CD4-positive, alpha-beta T cell (primary cell): ENCODE measurements around the gene MANSC4. TPM values are rescaled to one million over a fixed set of nuclear protein-coding genes. Genes with fewer than 3 reads are reported as not detected.

Source experiments
- ATAC-seq: fragments of 200-7000 bp; cut with Tn5 transposase; one replicate; pipeline ENCODE4 v1.10.0; 2022; ENCODE audit warnings: mild to moderate bottlenecking; ENCODE audit not compliant: poor library complexity
- CTCF ChIA-PET: fragments of 350-600 bp; sonication (Branson Sonifier 250); formaldehyde crosslinking; loops from one replicate; lab custom pipeline; 2021; ENCODE audit warnings: antibody characterized with exemption, inconsistent platforms; lab: Charles Lee
- POLR2A ChIA-PET: fragments of 350-600 bp; sonication (Branson Sonifier 250); formaldehyde crosslinking; loops from one replicate; lab custom pipeline; 2021; ENCODE audit warnings: antibody characterized with exemption, inconsistent platforms; lab: Charles Lee
- DNase-seq, 14 experiments: peaks; one replicate each; pipeline ENCODE4 v3.0.0-alpha.2; 2013 to 2020; ENCODE audit warnings: mixed read lengths in 2 of 14
- H3K27ac ChIP-seq, 2 donors: one replicate each; pipeline versions ENCODE4 v1.5.1 to v1.7.0; 2013; ENCODE audit warnings: low read length in 2 of 2, low read depth in 1 of 2, mild to moderate bottlenecking in 1 of 2
- H3K27me3 ChIP-seq, 2 experiments: 1 replicate in 1 of 2; 2 replicates in 1 of 2; pipeline versions ENCODE4 v1.6.1 to v1.7.0; 2013; ENCODE audit warnings: low read length in 2 of 2, control low read depth in 1 of 2, mild to moderate bottlenecking in 1 of 2, moderate library complexity in 1 of 2; ENCODE audit not compliant: insufficient read depth in 2 of 2, control insufficient read depth in 1 of 2
- H3K36me3 ChIP-seq: one replicate; pipeline ENCODE4 v1.6.1; 2013; ENCODE audit warnings: low read length, control low read depth; ENCODE audit not compliant: insufficient read depth
- H3K4me1 ChIP-seq: one replicate; pipeline ENCODE4 v1.6.1; 2013; ENCODE audit warnings: low read length, control low read depth; ENCODE audit not compliant: insufficient read depth
- H3K4me3 ChIP-seq: one replicate; pipeline ENCODE4 v1.5.1; 2013; ENCODE audit warnings: mild to moderate bottlenecking, low read length, moderate library complexity
- H3K9me3 ChIP-seq, 2 experiments: 1 replicate in 1 of 2; 2 replicates in 1 of 2; pipeline versions ENCODE4 v1.6.1 to v1.7.0; 2013; ENCODE audit warnings: low read length in 2 of 2, mild to moderate bottlenecking in 2 of 2, control low read depth in 1 of 2, moderate library complexity in 1 of 2; ENCODE audit not compliant: control insufficient read depth in 1 of 2, insufficient read depth in 1 of 2
- H3K27ac Mint-ChIP-seq: one replicate; pipeline ENCODE4 v1.8.0; 2020; ENCODE audit warnings: mixed read lengths
- H3K27me3 Mint-ChIP-seq: one replicate; pipeline ENCODE4 v1.8.0; 2021; ENCODE audit warnings: mixed read lengths
- H3K36me3 Mint-ChIP-seq: one replicate; pipeline ENCODE4 v1.8.0; 2021; ENCODE audit warnings: low read depth, mixed read lengths
- H3K4me1 Mint-ChIP-seq: one replicate; pipeline ENCODE4 v1.8.0; 2021; ENCODE audit warnings: low read depth, mixed read lengths
- H3K4me3 Mint-ChIP-seq: one replicate; pipeline ENCODE4 v1.8.0; 2020; ENCODE audit warnings: mild to moderate bottlenecking, mixed read lengths
- H3K9me3 Mint-ChIP-seq: one replicate; pipeline ENCODE4 v1.8.0; 2020; ENCODE audit warnings: mixed read lengths
- intact Hi-C, 2 experiments: fragments of 100-400 bp; cut with DNase I in 1 of 2; cut with micrococcal nuclease in 1 of 2; formaldehyde crosslinking; loops; one replicate each; pipeline versions ENCODE4 v1.15.1 to v1.9.0; 2023 to 2025; cut with DNase I, micrococcal nuclease
- total RNA-seq, 174 experiments: library from RNA in 2 of 174; stranded (reverse) in 2 of 174; gene quantifications; one replicate each; pipeline ENCODE4 v1.2.3 and lab custom pipeline; 2021 to 2026
- TF ChIP-seq, protein P1 (sequence below): fragments of 200-600 bp; IDR thresholded peaks from one replicate; pipeline ENCODE4 v1.8.0; 2022; ENCODE audit warnings: antibody characterized with exemption, mild to moderate bottlenecking

Gene MANSC4
- total RNA-seq, 2 experiments from 2014 or later: not detected

DNA sequence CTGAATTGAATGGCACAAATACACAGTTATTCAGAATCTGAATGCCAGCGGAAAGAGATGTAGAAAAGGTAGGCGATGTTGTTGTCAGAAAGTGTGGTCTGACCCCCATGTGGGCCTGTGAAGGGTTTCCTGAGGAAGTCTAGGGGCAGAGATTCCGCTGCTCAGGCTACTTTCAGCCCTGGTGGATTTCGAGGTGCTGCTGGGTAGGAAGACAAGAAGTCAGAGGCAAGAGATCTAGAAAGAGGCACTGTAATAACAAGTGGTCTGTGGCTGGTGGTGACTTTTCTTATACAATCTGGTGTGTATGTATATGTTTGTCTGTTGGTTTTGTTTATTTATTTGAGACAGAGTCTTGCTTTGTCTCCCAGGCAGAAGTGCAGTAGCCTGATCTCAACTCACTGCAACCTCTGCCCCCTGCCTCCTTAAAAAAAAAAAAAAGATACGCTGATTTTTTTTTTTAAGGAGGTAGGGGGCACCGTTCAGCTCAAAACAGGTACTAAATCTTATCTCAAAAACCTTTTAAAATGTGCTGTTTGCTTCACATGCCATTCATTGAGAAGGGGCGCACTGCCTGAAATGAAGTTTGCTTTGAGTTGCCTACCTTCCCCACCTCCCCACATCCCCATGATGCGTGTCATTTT, 27.1 kb upstream of the MANSC4 start:
- ChIA-PET POLR2A (interaction anchor here (1.0 kb wide), 1 partner anchor 27 kb away, joined by 4 read pairs; no protein-coding TSS in a partner anchor), CTCF (interaction anchor here (1.9 kb wide), 1 partner anchor 14 kb away, joined by 6 read pairs; no protein-coding TSS in a partner anchor)
- TF ChIP-seq, protein P1, sequence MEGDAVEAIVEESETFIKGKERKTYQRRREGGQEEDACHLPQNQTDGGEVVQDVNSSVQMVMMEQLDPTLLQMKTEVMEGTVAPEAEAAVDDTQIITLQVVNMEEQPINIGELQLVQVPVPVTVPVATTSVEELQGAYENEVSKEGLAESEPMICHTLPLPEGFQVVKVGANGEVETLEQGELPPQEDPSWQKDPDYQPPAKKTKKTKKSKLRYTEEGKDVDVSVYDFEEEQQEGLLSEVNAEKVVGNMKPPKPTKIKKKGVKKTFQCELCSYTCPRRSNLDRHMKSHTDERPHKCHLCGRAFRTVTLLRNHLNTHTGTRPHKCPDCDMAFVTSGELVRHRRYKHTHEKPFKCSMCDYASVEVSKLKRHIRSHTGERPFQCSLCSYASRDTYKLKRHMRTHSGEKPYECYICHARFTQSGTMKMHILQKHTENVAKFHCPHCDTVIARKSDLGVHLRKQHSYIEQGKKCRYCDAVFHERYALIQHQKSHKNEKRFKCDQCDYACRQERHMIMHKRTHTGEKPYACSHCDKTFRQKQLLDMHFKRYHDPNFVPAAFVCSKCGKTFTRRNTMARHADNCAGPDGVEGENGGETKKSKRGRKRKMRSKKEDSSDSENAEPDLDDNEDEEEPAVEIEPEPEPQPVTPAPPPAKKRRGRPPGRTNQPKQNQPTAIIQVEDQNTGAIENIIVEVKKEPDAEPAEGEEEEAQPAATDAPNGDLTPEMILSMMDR: no peak
- Histone ChIP-seq H3K27ac (peak overlapping the region in 1 of 2 donors; percentile 13), H3K4me1 (no peaks in the 10 kb centered on the region), H3K9me3 (no peaks in the 10 kb centered on the region), H3K36me3 (no peaks in the 10 kb centered on the region), H3K4me3 (peak overlapping the region; percentile 11), H3K27me3 (no peaks in the 10 kb centered on the region)
- peak; percentile 73 for ATAC-seq
- Mint-ChIP-seq H3K27ac (peak overlapping the region; percentile 61), H3K4me3 (peak overlapping the region; percentile 65), H3K27me3 (no peaks in the 10 kb centered on the region), H3K4me1 (peaks cover 33% of the 10 kb centered on the region), H3K9me3 (no peaks in the 10 kb centered on the region), H3K36me3 (no peaks in the 10 kb centered on the region)
- intact Hi-C loops: no loop called here
- peak in 10 of 14 experiments; percentile 6 to 39 (median 18) for DNase-seq

DNA sequence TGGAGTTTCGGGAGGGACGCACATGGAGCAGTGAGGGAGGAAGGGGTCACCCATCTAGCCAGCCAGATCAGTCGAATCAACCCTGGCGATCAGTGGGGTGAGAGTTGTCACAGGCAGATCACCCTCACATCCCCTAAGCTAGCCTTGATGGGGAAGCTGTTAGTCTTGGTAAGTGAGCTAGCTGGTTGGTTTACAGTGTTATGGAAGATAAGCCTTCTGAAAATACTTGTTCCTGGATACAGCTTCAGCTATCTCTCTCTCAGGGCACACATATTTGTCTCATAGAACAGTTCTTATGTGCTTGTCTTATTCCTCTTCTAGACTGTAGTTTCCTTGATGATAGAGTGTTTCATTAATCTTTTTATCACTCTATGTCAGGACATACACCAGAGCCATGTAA, 26.2 kb upstream of the MANSC4 start:
- peaks cover 42% of the 10 kb centered on the region for H3K4me1 Mint-ChIP-seq
- H3K27me3 ChIP-seq: no peaks in the 10 kb centered on the region
- no peaks in the 10 kb centered on the region for H3K36me3 Mint-ChIP-seq
- peak overlapping the region; percentile 40 for H3K4me3 Mint-ChIP-seq
- TF ChIP-seq, protein P1: no peak
- no peaks in the 10 kb centered on the region for H3K36me3 ChIP-seq
- no peak for ATAC-seq
- intact Hi-C loops: no loop called here
- H3K27me3 Mint-ChIP-seq: no peaks in the 10 kb centered on the region
- no peaks in the 10 kb centered on the region for H3K9me3 ChIP-seq
- no peaks in the 10 kb centered on the region for H3K9me3 Mint-ChIP-seq
- DNase-seq: no peak
- no peak overlapping the region for H3K4me3 ChIP-seq
- no peak overlapping the region for H3K27ac ChIP-seq
- peak overlapping the region; percentile 61 for H3K27ac Mint-ChIP-seq
- POLR2A ChIA-PET: interaction anchor here (0.9 to 1.7 kb wide), 2 partner anchors 16 to 26 kb away, joined by 4 to 6 read pairs; partner anchors contain the start of genes KLHL42 and MANSC4
- H3K4me1 ChIP-seq: no peaks in the 10 kb centered on the region
- CTCF ChIA-PET: interaction anchor here (0.7 kb wide), 1 partner anchor 19 kb away, joined by 3 read pairs; no protein-coding TSS in a partner anchor

DNA sequence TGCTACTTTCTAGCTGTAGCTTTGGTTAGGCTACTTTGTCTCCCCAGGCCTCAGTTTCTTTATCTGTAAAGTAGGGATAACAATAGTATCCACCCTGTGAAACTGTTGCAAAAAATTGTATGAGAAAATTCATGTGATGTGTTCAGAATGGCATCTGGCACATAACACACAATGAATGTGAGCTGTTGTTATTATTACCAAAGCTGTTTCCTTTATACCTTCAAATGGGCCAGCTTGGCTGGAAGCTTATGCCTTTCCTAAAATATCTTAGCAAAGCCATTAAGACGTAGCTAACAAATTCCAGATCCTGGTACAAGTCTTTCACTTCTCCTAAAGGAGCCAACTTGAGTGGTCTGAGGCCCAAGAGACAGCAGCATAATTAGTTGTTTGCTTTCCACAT, 25.2 kb upstream of the MANSC4 start:
- no peaks in the 10 kb centered on the region for H3K27me3 ChIP-seq
- no peak overlapping the region for H3K4me3 Mint-ChIP-seq
- no peak for DNase-seq
- no peaks in the 10 kb centered on the region for H3K9me3 ChIP-seq
- TF ChIP-seq, protein P1: no peak
- intact Hi-C loops: no loop called here
- no peak overlapping the region for H3K27ac Mint-ChIP-seq
- no peak overlapping the region for H3K27ac ChIP-seq
- H3K4me1 ChIP-seq: peaks cover 6% of the 10 kb centered on the region
- ChIA-PET POLR2A (interaction anchor here (0.7 to 1.7 kb wide), 2 partner anchors 17 to 25 kb away, joined by 3 to 6 read pairs; partner anchors contain the start of genes KLHL42 and MANSC4), CTCF (interaction anchor here (0.8 kb wide), 1 partner anchor 73 kb away, joined by 4 read pairs; no protein-coding TSS in a partner anchor)
- no peaks in the 10 kb centered on the region for H3K36me3 ChIP-seq
- ATAC-seq: no peak
- H3K36me3 Mint-ChIP-seq: no peaks in the 10 kb centered on the region
- H3K27me3 Mint-ChIP-seq: no peaks in the 10 kb centered on the region
- H3K4me3 ChIP-seq: no peak overlapping the region
- peaks cover 52% of the 10 kb centered on the region for H3K4me1 Mint-ChIP-seq
- H3K9me3 Mint-ChIP-seq: no peaks in the 10 kb centered on the region
